ENCODE results near the gene IL17F.
A peak's percentile ranks its signal among the peaks of the same experiment; 100 is the strongest.

DNA sequence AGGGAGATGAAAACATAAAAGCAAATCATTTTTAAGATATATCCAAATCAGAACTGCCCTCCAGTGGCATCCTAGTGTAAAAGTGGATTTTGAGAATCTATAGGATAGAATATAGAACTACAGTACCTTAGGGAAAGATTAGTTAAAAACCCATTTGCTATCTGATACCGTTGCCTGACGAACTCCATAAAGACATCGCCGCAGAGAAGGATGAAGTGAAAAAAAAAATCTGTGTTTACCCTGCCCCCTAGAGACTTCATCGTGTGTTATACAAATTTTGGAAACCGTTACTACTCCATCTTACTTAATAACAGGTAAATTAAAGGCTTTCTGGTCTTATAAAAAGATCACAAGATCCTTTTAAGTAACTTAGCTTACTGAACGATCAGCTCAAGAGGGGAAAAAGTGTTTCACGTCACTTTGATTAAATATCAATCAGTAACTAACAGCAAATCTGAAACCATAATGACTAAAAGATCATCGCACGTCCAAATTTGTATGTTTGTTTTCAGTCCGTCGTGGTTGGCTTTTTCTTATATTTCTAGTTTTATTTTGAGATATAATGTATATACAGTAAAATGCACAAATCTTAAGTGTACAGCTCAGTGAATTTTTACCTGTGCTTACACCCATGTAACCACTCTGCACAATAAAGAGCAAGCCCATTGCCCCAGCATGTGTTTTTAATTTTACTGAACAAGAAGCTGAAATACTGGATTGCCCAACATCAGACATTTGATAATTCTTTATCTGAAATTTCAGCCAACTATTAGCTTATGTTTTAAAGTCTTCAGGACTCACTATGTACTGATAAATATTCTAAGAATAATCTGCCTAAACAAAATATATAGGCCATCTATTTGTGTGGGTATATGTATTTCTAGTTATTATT is 41.1 kb upstream of the IL17F start:
- TF ChIP-seq, protein P1, sequence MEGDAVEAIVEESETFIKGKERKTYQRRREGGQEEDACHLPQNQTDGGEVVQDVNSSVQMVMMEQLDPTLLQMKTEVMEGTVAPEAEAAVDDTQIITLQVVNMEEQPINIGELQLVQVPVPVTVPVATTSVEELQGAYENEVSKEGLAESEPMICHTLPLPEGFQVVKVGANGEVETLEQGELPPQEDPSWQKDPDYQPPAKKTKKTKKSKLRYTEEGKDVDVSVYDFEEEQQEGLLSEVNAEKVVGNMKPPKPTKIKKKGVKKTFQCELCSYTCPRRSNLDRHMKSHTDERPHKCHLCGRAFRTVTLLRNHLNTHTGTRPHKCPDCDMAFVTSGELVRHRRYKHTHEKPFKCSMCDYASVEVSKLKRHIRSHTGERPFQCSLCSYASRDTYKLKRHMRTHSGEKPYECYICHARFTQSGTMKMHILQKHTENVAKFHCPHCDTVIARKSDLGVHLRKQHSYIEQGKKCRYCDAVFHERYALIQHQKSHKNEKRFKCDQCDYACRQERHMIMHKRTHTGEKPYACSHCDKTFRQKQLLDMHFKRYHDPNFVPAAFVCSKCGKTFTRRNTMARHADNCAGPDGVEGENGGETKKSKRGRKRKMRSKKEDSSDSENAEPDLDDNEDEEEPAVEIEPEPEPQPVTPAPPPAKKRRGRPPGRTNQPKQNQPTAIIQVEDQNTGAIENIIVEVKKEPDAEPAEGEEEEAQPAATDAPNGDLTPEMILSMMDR (optimal IDR thresholded peaks at IDR 0.05 in 1 of 3, IDR thresholded peaks at IDR 0.05 in 1 of 3, conservative IDR thresholded peaks at IDR 0.05 in 1 of 3; ENCODE audit: extremely low read depth in 1 of 3, insufficient read depth in 2 of 3, low read length in 3 of 3): peak in 1 of 3 experiments; percentile 4
- no peak for TF ChIP-seq EZH2 (IDR thresholded peaks at IDR 0.05; ENCODE audit: low read length)
